ENCODE results near the gene AGBL1.

The AGBL1 gene

GRCh38 chr15:86623236-86623635 is 543.6 kb downstream of the AGBL1 start:
- no peak overlapping the region for H3K4me3 ChIP-seq (ENCODE audit: low read depth, low read length)
- DNase-seq (ENCODE audit: low read depth), result no peak
- TF ChIP-seq CTCF (IDR thresholded peaks at IDR 0.05; ENCODE audit: insufficient read depth, low read depth, low read length, missing control alignments), result no peak

GRCh38 chr15:86624261-86625036 is 544.8 kb downstream of the AGBL1 start:
- no peak overlapping the region for H3K4me3 ChIP-seq (ENCODE audit: low read depth, low read length)
- DNase-seq (ENCODE audit: low read depth), result peak; percentile 23
- TF ChIP-seq CTCF (IDR thresholded peaks at IDR 0.05; ENCODE audit: insufficient read depth, low read depth, low read length, missing control alignments), result no peak

- no peak for DNase-seq (ENCODE audit: low read depth)
- H3K4me3 ChIP-seq (ENCODE audit: low read depth, low read length), result no peak overlapping the region
- TF ChIP-seq CTCF (IDR thresholded peaks at IDR 0.05; ENCODE audit: insufficient read depth, low read depth, low read length, missing control alignments), result no peak
These were observed 550.0 kb downstream of the AGBL1 start for GRCh38 chr15:86629409-86630356.

- no peak for TF ChIP-seq CTCF (IDR thresholded peaks at IDR 0.05; ENCODE audit: insufficient read depth, low read depth, low read length, missing control alignments)
- DNase-seq (ENCODE audit: low read depth), result no peak
- H3K4me3 ChIP-seq (ENCODE audit: low read depth, low read length), result no peak overlapping the region
These were observed 551.3 kb downstream of the AGBL1 start for GRCh38 chr15:86630946-86631345.

- DNase-seq (ENCODE audit: low read depth), result no peak
- no peak for TF ChIP-seq CTCF (IDR thresholded peaks at IDR 0.05; ENCODE audit: insufficient read depth, low read depth, low read length, missing control alignments)
- H3K4me3 ChIP-seq (ENCODE audit: low read depth, low read length), result no peak overlapping the region
These were observed 554.5 kb downstream of the AGBL1 start for GRCh38 chr15:86634146-86634545.

GRCh38 chr15:86634992-86635638 is 555.4 kb downstream of the AGBL1 start:
- H3K4me3 ChIP-seq (ENCODE audit: low read depth, low read length), result no peak overlapping the region
- DNase-seq (ENCODE audit: low read depth), result no peak
- TF ChIP-seq CTCF (IDR thresholded peaks at IDR 0.05; ENCODE audit: insufficient read depth, low read depth, low read length, missing control alignments), result no peak
